ENCODE results near the gene RHOT2.

Gene RHOT2

DNA sequence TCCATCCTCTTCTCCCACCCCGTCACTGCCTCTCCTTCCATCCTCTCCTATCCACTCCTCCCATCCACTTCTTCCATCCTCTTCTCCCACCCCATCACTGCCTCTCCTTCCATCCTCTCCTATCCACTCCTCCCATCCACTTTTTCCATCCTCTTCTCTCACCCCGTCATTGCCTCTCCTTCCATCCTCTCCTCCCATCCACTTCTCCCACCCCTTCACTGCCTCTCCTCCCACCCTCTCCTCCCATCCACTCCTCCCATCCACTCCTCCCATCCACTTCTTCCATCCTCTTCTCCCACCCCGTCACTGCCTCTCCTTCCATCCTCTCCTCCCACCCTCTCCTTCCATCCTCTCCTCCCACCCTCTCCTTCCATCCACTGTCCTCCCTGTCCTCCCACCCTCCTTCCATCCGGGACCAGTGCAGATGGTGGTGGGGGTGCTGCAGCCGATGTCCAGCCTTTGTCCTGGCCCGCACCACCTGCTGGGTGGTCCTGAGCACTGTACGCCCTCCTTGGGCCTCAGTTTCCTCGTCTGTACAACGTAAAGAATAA lies 36.0 kb upstream of the RHOT2 start:
- Mint-ChIP-seq H3K36me3 (ENCODE audit: low read depth) (peaks cover 8% of the 10 kb centered on the region), H3K4me1 (peaks cover 14% of the 10 kb centered on the region), H3K27me3 (ENCODE audit: low read depth) (peaks cover 5% of the 10 kb centered on the region), H3K4me3 (peak overlapping the region; percentile 30 to 71 (median 56)), H3K27ac (peak overlapping the region in 1 of 3 experiments; percentile 59), H3K9me3 (no peaks in the 10 kb centered on the region)
- no peak for TF ChIP-seq CTCF (IDR thresholded peaks at IDR 0.05; ENCODE audit: unreplicated experiment in 3 of 3)

- Mint-ChIP-seq H3K27ac (no peak overlapping the region), H3K36me3 (ENCODE audit: low read depth) (peaks cover 7% of the 10 kb centered on the region), H3K9me3 (no peaks in the 10 kb centered on the region), H3K27me3 (ENCODE audit: low read depth) (peaks cover 5% of the 10 kb centered on the region), H3K4me3 (no peak overlapping the region), H3K4me1 (peaks cover 14% of the 10 kb centered on the region)
- no peak for TF ChIP-seq CTCF (IDR thresholded peaks at IDR 0.05; ENCODE audit: unreplicated experiment in 3 of 3)
These were observed 35.2 kb upstream of the RHOT2 start for GRCh38 chr16:632486-633335.

DNA sequence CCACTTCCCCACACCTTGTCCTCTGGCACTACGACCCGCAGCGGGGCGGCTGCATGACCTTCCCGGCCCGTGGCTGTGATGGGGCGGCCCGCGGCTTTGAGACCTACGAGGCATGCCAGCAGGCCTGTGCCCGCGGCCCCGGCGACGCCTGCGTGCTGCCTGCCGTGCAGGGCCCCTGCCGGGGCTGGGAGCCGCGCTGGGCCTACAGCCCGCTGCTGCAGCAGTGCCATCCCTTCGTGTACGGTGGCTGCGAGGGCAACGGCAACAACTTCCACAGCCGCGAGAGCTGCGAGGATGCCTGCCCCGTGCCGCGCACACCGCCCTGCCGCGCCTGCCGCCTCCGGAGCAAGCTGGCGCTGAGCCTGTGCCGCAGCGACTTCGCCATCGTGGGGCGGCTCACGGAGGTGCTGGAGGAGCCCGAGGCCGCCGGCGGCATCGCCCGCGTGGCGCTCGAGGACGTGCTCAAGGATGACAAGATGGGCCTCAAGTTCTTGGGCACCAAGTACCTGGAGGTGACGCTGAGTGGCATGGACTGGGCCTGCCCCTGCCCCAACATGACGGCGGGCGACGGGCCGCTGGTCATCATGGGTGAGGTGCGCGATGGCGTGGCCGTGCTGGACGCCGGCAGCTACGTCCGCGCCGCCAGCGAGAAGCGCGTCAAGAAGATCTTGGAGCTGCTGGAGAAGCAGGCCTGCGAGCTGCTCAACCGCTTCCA lies 34.4 kb upstream of the RHOT2 start:
- H3K4me3 Mint-ChIP-seq, result no peak overlapping the region
- H3K27me3 Mint-ChIP-seq (ENCODE audit: low read depth), result peaks cover 5% of the 10 kb centered on the region
- no peaks in the 10 kb centered on the region for H3K9me3 Mint-ChIP-seq
- H3K27ac Mint-ChIP-seq, result no peak overlapping the region
- no peak for TF ChIP-seq CTCF (IDR thresholded peaks at IDR 0.05; ENCODE audit: unreplicated experiment in 3 of 3)
- H3K4me1 Mint-ChIP-seq, result peaks cover 14% of the 10 kb centered on the region
- peaks cover 7% of the 10 kb centered on the region for H3K36me3 Mint-ChIP-seq (ENCODE audit: low read depth)

GRCh38 chr16:634051-634670 lies 33.8 kb upstream of the RHOT2 start:
- Mint-ChIP-seq H3K27ac (no peak overlapping the region), H3K4me1 (peaks cover 10% of the 10 kb centered on the region), H3K4me3 (peak overlapping the region; percentile 65 to 76 (median 72)), H3K9me3 (no peaks in the 10 kb centered on the region), H3K36me3 (ENCODE audit: low read depth) (peaks cover 3% of the 10 kb centered on the region), H3K27me3 (ENCODE audit: low read depth) (peaks cover 5% of the 10 kb centered on the region)
- no peak for TF ChIP-seq CTCF (IDR thresholded peaks at IDR 0.05; ENCODE audit: unreplicated experiment in 3 of 3)

DNA sequence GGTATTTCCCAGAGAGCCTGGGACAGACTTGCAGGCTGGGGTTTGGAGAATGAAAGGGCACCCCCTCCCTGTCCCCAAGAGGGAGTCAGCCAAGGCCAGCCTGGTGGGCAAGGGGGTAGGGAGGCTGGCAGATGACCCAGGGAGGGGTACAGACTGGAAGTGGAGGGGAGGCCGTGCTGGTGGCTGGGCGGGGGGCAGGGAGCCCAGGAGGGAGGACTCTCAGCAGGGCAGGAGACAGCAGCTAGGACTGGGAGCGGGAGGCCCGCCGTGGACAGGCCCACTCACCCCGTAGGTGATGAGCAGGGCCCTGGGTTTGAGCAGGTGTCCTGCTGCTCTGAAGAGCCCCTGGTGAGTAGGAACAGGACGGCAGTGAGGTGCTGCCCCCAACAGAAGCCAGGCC lies 32.9 kb upstream of the RHOT2 start:
- Mint-ChIP-seq H3K4me3 (peak overlapping the region; percentile 74 to 79 (median 76)), H3K27me3 (ENCODE audit: low read depth) (peaks cover 5% of the 10 kb centered on the region), H3K36me3 (ENCODE audit: low read depth) (no peaks in the 10 kb centered on the region), H3K27ac (no peak overlapping the region), H3K9me3 (no peaks in the 10 kb centered on the region), H3K4me1 (peaks cover 7% of the 10 kb centered on the region)
- TF ChIP-seq CTCF (IDR thresholded peaks at IDR 0.05; ENCODE audit: unreplicated experiment in 3 of 3), result no peak

Data from nephron (organoid).